DOHH2 (cell line): ENCODE results near the gene PTPRK.

Experiments used
- H3F3A ChIP-seq: fragments of 200-600 bp; sonication (generic), shearing (Covaris generic); 2 replicates; pipeline ENCODE4 v1.6.0; 2016; ENCODE audit warnings: antibody characterized with exemption, mild to moderate bottlenecking; ENCODE audit not compliant: control insufficient read depth, insufficient read depth
- H3K27ac ChIP-seq: fragments of 200-600 bp; sonication (generic); 2 replicates; pipeline ENCODE4 v1.5.1; 2014; ENCODE audit warnings: low read depth, mild to moderate bottlenecking, low read length, moderate library complexity
- H3K27me3 ChIP-seq: fragments of 200-600 bp; sonication (generic); 2 replicates; pipeline ENCODE4 v1.6.1; 2014; ENCODE audit warnings: mild to moderate bottlenecking, low read length, mixed read lengths; ENCODE audit not compliant: control insufficient read depth
- H3K36me3 ChIP-seq: fragments of 200-600 bp; sonication (generic); 2 replicates; pipeline ENCODE4 v1.6.1; 2014; ENCODE audit warnings: mild to moderate bottlenecking, low read length, moderate library complexity, mixed read lengths; ENCODE audit not compliant: control insufficient read depth
- H3K4me1 ChIP-seq: fragments of 200-600 bp; sonication (generic); 2 replicates; pipeline ENCODE4 v1.6.1; 2014; ENCODE audit warnings: mild to moderate bottlenecking, low read length, mixed read lengths; ENCODE audit not compliant: control insufficient read depth
- H3K4me2 ChIP-seq: fragments of 200-600 bp; sonication (generic); 2 replicates; pipeline ENCODE4 v1.6.0; 2014; ENCODE audit warnings: mild to moderate bottlenecking, low read length, moderate library complexity
- H3K4me3 ChIP-seq: fragments of 200-600 bp; sonication (generic); 2 replicates; pipeline ENCODE4 v1.5.1; 2014; ENCODE audit warnings: mild to moderate bottlenecking, low read length, mixed read lengths
- H3K79me2 ChIP-seq: fragments of 200-600 bp; sonication (generic); 2 replicates; pipeline ENCODE4 v1.6.1; 2014; ENCODE audit warnings: mild to moderate bottlenecking, low read length, mixed read lengths; ENCODE audit not compliant: control insufficient read depth
- H3K9me2 ChIP-seq: fragments of 200-600 bp; sonication (generic); replicated peaks from 2 replicates; pipeline ENCODE4 v1.6.1; 2014; ENCODE audit warnings: mild to moderate bottlenecking, low read length, mixed read lengths; ENCODE audit not compliant: control insufficient read depth
- H3K9me3 ChIP-seq: fragments of 200-600 bp; sonication (generic); 2 replicates; pipeline ENCODE4 v1.6.1; 2014; ENCODE audit warnings: antibody characterized with exemption, low read length, mixed read lengths; ENCODE audit not compliant: control insufficient read depth, insufficient read depth
- H4K20me1 ChIP-seq: fragments of 200-600 bp; sonication (generic); 2 replicates; pipeline ENCODE4 v1.6.0; 2014; ENCODE audit warnings: low read depth, mild to moderate bottlenecking, antibody characterized with exemption, low read length, moderate library complexity; ENCODE audit not compliant: control insufficient read depth, insufficient read depth
- EZH2phosphoT487 ChIP-seq: fragments of 200-600 bp; sonication (generic); IDR thresholded peaks from 2 replicates; pipeline ENCODE4 v1.6.1; 2017; ENCODE audit warnings: borderline replicate concordance, mild to moderate bottlenecking, antibody characterized with exemption, low read length, moderate library complexity, mixed read lengths
- TF ChIP-seq, protein P1 (sequence below): fragments of 200-600 bp; sonication (generic); IDR thresholded peaks from one replicate; pipeline ENCODE4 v1.5.1; 2014; ENCODE audit warnings: antibody characterized with exemption, mild to moderate bottlenecking, low read depth, low read length; ENCODE audit not compliant: poor library complexity, severe bottlenecking

PTPRK gene

DNA sequence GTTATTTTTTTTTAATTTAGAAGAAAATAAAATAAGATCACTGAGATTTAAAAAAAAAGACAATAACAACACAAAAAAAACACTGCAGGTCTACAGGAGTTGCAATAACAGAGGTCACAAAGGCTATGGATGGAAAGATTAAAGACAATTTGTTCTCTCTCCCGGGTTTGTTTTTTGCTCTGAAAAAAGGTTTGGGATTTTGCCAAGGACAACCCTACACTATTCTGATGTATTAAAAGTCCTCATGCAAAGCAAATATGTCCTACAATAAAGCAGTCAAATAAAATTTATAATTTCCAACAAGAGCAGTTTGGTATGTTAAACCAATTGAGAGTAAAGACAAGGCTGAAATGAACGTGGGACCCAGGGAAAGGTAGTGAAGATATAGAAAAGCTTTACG, 55.6 kb downstream of the PTPRK start:
- Histone ChIP-seq H3K4me1 (no peaks in the 10 kb centered on the region), H3K27me3 (no peaks in the 10 kb centered on the region), H3K4me3 (no peak overlapping the region), H3K27ac (no peak overlapping the region), H3K36me3 (no peaks in the 10 kb centered on the region), H4K20me1 (no peaks in the 10 kb centered on the region), H3K9me3 (no peaks in the 10 kb centered on the region), H3F3A (no peaks in the 10 kb centered on the region), H3K79me2 (no peaks in the 10 kb centered on the region), H3K4me2 (no peak overlapping the region), H3K9me2 (no peaks in the 10 kb centered on the region)
- TF ChIP-seq, protein P1, sequence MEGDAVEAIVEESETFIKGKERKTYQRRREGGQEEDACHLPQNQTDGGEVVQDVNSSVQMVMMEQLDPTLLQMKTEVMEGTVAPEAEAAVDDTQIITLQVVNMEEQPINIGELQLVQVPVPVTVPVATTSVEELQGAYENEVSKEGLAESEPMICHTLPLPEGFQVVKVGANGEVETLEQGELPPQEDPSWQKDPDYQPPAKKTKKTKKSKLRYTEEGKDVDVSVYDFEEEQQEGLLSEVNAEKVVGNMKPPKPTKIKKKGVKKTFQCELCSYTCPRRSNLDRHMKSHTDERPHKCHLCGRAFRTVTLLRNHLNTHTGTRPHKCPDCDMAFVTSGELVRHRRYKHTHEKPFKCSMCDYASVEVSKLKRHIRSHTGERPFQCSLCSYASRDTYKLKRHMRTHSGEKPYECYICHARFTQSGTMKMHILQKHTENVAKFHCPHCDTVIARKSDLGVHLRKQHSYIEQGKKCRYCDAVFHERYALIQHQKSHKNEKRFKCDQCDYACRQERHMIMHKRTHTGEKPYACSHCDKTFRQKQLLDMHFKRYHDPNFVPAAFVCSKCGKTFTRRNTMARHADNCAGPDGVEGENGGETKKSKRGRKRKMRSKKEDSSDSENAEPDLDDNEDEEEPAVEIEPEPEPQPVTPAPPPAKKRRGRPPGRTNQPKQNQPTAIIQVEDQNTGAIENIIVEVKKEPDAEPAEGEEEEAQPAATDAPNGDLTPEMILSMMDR: no peak
- no peak for TF ChIP-seq EZH2phosphoT487

DNA sequence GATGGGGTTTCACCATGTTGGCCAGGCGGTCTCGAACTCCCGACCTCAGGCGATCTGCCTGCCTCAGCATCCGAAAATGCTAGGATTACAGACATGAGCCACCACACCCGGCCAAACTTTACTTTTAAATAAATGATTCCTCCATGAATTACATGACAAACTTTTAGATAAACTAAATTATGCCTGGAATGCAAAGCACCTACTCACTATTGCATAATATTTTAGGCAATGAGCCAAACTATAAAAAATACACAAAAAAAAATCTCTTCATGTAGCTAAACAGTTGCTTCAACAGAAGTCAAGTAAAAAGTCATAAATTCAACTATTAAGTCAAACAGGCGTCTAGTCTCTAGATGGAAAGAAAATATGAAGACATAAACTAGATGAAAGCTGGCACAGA, 56.5 kb downstream of the PTPRK start:
- no peak overlapping the region for H3K27ac ChIP-seq

DNA sequence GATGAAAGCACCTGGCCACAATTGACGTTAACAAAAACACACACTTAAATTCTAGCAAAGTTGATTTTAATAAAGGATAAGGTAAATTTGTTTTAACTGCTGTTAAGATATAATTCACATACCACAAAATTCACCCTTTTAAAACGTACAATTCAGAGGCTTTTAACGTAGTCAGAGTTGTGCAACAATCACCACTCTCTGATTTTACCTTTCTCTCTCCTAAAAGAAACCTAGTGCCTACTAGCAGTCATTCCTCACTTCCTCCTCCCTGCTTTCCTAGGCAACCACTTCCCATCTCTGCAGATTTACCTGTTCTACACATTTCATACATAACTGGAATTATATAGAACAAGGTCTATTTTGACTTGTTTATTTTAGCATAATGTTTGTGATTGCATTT, 58.9 kb downstream of the PTPRK start:
- no peaks in the 10 kb centered on the region for H3F3A ChIP-seq
- H3K4me3 ChIP-seq: no peak overlapping the region
- H3K4me1 ChIP-seq: no peaks in the 10 kb centered on the region
- no peak overlapping the region for H3K27ac ChIP-seq
- no peak overlapping the region for H3K4me2 ChIP-seq
- no peaks in the 10 kb centered on the region for H3K9me2 ChIP-seq
- H3K9me3 ChIP-seq: no peaks in the 10 kb centered on the region
- no peaks in the 10 kb centered on the region for H4K20me1 ChIP-seq
- no peaks in the 10 kb centered on the region for H3K27me3 ChIP-seq
- H3K36me3 ChIP-seq: no peaks in the 10 kb centered on the region
- no peaks in the 10 kb centered on the region for H3K79me2 ChIP-seq
- TF ChIP-seq EZH2phosphoT487: no peak
- TF ChIP-seq, protein P1: no peak

More for the DNA sequence above, 56.5 kb downstream of the PTPRK start:
- Histone ChIP-seq H3K27me3 (no peaks in the 10 kb centered on the region), H3F3A (no peaks in the 10 kb centered on the region), H3K79me2 (no peaks in the 10 kb centered on the region), H3K4me2 (no peak overlapping the region), H3K36me3 (no peaks in the 10 kb centered on the region), H3K9me2 (no peaks in the 10 kb centered on the region), H3K4me1 (no peaks in the 10 kb centered on the region), H4K20me1 (no peaks in the 10 kb centered on the region), H3K9me3 (no peaks in the 10 kb centered on the region), H3K4me3 (no peak overlapping the region)
- TF ChIP-seq EZH2phosphoT487: no peak
- TF ChIP-seq, protein P1: no peak
